Stimulated activated CD4-positive, alpha-beta T cell treated with anti-CD3 and anti-CD28 coated beads, Interleukin-2, amount 100 ng/mL, for 24 hours (primary cell): ENCODE measurements around the gene SLC10A7.
A peak's percentile ranks its signal among the peaks of the same experiment; 100 is the strongest.

Source experiments
- DNase-seq, 2 donors: peaks; one replicate each; pipeline ENCODE4 v3.0.0-alpha.2; 2020

Gene SLC10A7

GRCh38 chr4:146521541-146522097, at the start of gene SLC10A7:
Gene SLC10A7, minus strand, starts transcription at chr4:146521940. Its CDS starts 223 bp downstream, at chr4:146521717.
- peak; percentile 75 to 77 for DNase-seq

GRCh38 chr4:146567396-146567795, 45.7 kb upstream of the SLC10A7 start:
- DNase-seq = no peak

- DNase-seq = no peak
These were observed 42.8 kb upstream of the SLC10A7 start for GRCh38 chr4:146564492-146564891.

GRCh38 chr4:146550161-146550560, 28.4 kb upstream of the SLC10A7 start:
- no peak for DNase-seq

GRCh38 chr4:146548443-146548842, 26.7 kb upstream of the SLC10A7 start:
- no peak for DNase-seq

GRCh38 chr4:146545102-146545501, 23.4 kb upstream of the SLC10A7 start:
- DNase-seq = no peak

GRCh38 chr4:146534178-146534577, 12.4 kb upstream of the SLC10A7 start:
- no peak for DNase-seq

- no peak for DNase-seq
These were observed 4.0 kb upstream of the SLC10A7 start for GRCh38 chr4:146525754-146526153.

- no peak for DNase-seq
These were observed 2.9 kb upstream of the SLC10A7 start for GRCh38 chr4:146524663-146525062.

- DNase-seq = no peak
These were observed 1.1 kb upstream of the SLC10A7 start for GRCh38 chr4:146522869-146523205.

- peak; percentile 90 to 93 for DNase-seq
These were observed 543 bp upstream of the SLC10A7 start for GRCh38 chr4:146522098-146522868.

GRCh38 chr4:146520896-146521540, 722 bp downstream of the SLC10A7 start:
- peak in 1 of 2 donors; percentile 9 for DNase-seq

- DNase-seq = no peak
These were observed 6.9 kb downstream of the SLC10A7 start for GRCh38 chr4:146514651-146515357.

- DNase-seq = no peak
These were observed 8.2 kb downstream of the SLC10A7 start for GRCh38 chr4:146513548-146513947.

- no peak for DNase-seq
These were observed 10.4 kb downstream of the SLC10A7 start for GRCh38 chr4:146511381-146511780.

GRCh38 chr4:146510942-146511341, 10.8 kb downstream of the SLC10A7 start:
- DNase-seq = no peak

GRCh38 chr4:146508229-146508939, 13.4 kb downstream of the SLC10A7 start:
- DNase-seq = no peak

GRCh38 chr4:146507632-146508031, 14.1 kb downstream of the SLC10A7 start:
- no peak for DNase-seq

GRCh38 chr4:146506272-146506671, 15.5 kb downstream of the SLC10A7 start:
- DNase-seq = no peak

- no peak for DNase-seq
These were observed 21.5 kb downstream of the SLC10A7 start for GRCh38 chr4:146500216-146500615.

- DNase-seq = no peak
These were observed 23.4 kb downstream of the SLC10A7 start for GRCh38 chr4:146498291-146498690.

GRCh38 chr4:146495269-146495668, 26.5 kb downstream of the SLC10A7 start:
- no peak for DNase-seq

- DNase-seq = no peak
These were observed 27.6 kb downstream of the SLC10A7 start for GRCh38 chr4:146494143-146494542.
